Epithelial cell of esophagus (primary cell): ENCODE measurements around the gene ORC4.

Experiments used
- DNase-seq: peaks from one replicate; pipeline ENCODE4 v3.0.0; 2010; ENCODE audit warnings: low read depth
- H3K4me3 ChIP-seq: 2 replicates; pipeline ENCODE4 v1.5.1; 2011; ENCODE audit warnings: mild to moderate bottlenecking, low read length, control low read depth
- TF ChIP-seq, protein P1 (sequence below): IDR thresholded peaks from 2 replicates; pipeline ENCODE4 v1.5.1; 2011; ENCODE audit warnings: low read depth, mild to moderate bottlenecking, low read length, control low read depth, inconsistent platforms; ENCODE audit not compliant: insufficient read depth; ENCODE audit errors: missing control alignments

The ORC4 gene

GRCh38 chr2:148049284-148049683, 28.7 kb upstream of the ORC4 start:
- no peak overlapping the region for H3K4me3 ChIP-seq
- no peak for DNase-seq
- TF ChIP-seq, protein P1, sequence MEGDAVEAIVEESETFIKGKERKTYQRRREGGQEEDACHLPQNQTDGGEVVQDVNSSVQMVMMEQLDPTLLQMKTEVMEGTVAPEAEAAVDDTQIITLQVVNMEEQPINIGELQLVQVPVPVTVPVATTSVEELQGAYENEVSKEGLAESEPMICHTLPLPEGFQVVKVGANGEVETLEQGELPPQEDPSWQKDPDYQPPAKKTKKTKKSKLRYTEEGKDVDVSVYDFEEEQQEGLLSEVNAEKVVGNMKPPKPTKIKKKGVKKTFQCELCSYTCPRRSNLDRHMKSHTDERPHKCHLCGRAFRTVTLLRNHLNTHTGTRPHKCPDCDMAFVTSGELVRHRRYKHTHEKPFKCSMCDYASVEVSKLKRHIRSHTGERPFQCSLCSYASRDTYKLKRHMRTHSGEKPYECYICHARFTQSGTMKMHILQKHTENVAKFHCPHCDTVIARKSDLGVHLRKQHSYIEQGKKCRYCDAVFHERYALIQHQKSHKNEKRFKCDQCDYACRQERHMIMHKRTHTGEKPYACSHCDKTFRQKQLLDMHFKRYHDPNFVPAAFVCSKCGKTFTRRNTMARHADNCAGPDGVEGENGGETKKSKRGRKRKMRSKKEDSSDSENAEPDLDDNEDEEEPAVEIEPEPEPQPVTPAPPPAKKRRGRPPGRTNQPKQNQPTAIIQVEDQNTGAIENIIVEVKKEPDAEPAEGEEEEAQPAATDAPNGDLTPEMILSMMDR = no peak

DNA sequence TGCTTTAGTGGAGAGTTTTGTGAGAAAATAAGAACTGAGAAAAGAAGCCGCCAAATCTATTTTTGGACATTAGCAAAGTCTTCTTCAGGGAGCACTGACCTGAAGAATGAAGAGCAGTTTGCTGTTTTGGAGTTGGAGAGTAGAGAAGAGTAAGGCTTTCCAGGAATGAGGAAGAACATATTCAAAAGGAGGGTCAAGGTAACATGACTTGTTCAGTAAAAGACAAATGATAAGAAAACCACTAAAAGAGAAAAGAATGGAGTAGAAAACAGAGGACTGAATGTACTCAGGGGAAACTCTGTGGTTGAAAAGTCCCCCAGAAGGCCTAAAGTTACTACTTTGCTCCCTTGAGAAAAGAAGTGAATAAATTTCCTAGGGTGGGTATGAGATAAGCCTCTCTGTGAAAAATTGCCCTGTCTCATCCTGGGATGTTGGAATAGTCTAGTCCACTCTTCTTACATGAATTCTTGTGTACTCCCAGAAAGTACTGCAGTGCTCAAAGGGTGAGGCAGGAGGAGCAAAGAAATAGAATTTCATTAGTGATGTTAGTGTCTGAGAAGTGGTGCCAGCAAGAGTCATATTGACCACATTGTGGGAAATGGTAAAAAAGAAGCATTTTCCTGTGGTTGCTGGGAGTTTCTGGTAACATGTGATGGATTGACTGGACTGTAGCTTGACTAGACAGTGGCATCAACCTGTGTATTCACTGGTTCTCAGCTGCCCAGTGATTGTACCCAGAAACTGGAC, 28.1 kb upstream of the ORC4 start:
- no peak overlapping the region for H3K4me3 ChIP-seq
- TF ChIP-seq, protein P1 = no peak
- DNase-seq = no peak

GRCh38 chr2:148046802-148047201, 26.3 kb upstream of the ORC4 start:
- TF ChIP-seq, protein P1 = no peak
- no peak for DNase-seq
- no peak overlapping the region for H3K4me3 ChIP-seq

DNA sequence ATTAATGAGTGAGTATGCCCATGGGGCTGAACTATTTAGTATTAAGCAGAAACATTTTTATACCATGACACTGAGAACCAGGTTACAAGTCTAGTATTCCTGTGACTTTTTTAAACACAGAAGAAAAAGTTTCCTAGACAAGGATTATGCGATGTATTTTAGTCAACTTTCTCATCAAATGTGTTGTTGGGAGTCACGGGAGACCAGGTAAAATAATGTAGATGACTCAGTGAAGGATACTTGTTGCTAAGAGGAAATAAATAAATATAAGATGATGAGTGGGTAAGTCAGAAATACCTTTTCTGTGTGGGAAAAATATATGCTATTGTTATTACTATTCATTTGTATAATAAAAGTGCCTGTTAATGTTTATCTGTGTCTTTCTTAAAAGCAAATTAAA, 23.8 kb upstream of the ORC4 start:
- H3K4me3 ChIP-seq = no peak overlapping the region
- DNase-seq = peak; percentile 56
- TF ChIP-seq, protein P1 = no peak

GRCh38 chr2:148042219-148042618, 21.7 kb upstream of the ORC4 start:
- no peak for DNase-seq
- H3K4me3 ChIP-seq = no peak overlapping the region
- TF ChIP-seq, protein P1 = no peak

DNA sequence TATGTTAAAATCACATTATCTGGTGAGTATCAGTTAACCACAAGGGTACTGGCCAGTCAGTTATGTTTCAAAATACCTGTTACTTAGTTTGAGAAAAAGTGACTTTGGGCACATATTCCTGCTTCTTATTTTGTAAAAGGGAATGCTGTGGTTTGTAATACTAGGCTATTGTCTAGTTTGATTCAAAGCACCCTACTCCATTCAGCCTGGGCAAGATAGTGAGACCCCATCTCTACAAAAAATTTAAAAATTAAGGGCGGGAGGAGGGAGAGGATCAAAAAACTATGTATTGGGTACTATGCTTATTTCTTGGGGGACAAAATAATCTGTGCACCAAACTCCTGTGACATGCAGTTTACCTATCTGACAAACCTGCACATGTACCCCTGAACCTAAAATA, 19.2 kb upstream of the ORC4 start:
- H3K4me3 ChIP-seq = no peak overlapping the region
- TF ChIP-seq, protein P1 = no peak
- DNase-seq = no peak

DNA sequence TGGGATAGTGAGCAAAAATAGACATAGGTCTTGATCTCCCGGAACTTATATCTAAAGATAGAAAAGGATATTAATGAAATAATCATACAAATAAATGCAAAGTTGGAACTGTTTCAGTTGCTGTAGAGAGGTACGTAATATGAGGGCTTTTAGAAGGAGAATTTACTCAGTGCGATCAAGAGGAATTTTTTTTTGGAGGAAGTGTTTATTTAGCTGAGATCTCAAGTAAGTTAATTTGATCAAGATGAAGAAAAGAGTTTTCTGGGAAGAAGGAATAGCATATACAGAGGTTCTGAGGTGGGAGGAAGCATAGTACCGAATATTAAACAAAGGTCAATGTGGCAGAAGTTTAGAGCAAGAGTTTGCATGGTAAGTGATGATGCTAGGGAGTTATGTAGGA, 11.7 kb upstream of the ORC4 start:
- TF ChIP-seq, protein P1 = no peak
- H3K4me3 ChIP-seq = no peak overlapping the region
- DNase-seq = no peak
